KMS-11 (cell line): ENCODE results near the gene REEP1.

ENCODE experiments used
- H2AFZ ChIP-seq: fragments of 200-600 bp; sonication (generic); 2 replicates; pipeline ENCODE4 v1.6.1; 2016; ENCODE audit warnings: antibody characterized with exemption, mixed run types, low read depth
- H3K27ac ChIP-seq: fragments of 200-600 bp; sonication (generic); 2 replicates; pipeline ENCODE4 v1.6.1; 2016; ENCODE audit warnings: mild to moderate bottlenecking, mixed run types
- H3K27me3 ChIP-seq: fragments of 200-600 bp; sonication (generic); 2 replicates; pipeline ENCODE4 v1.6.1; 2017; ENCODE audit warnings: mild to moderate bottlenecking, low read depth, mixed run types, moderate library complexity; ENCODE audit not compliant: insufficient read depth
- H3K36me3 ChIP-seq: fragments of 200-600 bp; sonication (generic); 2 replicates; pipeline ENCODE4 v1.6.1; 2017; ENCODE audit warnings: mild to moderate bottlenecking, mixed run types; ENCODE audit not compliant: insufficient read depth
- H3K4me1 ChIP-seq: fragments of 200-600 bp; sonication (generic); 2 replicates; pipeline ENCODE4 v1.6.1; 2016; ENCODE audit warnings: mild to moderate bottlenecking, low read depth, mixed run types; ENCODE audit not compliant: poor library complexity, severe bottlenecking
- H3K4me2 ChIP-seq: fragments of 200-600 bp; sonication (generic); 2 replicates; pipeline ENCODE4 v1.7.0; 2016; ENCODE audit warnings: mild to moderate bottlenecking, mixed run types
- H3K4me3 ChIP-seq: fragments of 200-600 bp; sonication (generic); IDR thresholded peaks from 2 replicates; pipeline ENCODE4 v1.6.1; 2017; ENCODE audit warnings: low read depth, low read length, mixed read lengths; ENCODE audit not compliant: insufficient read depth
- H3K79me2 ChIP-seq: fragments of 200-600 bp; sonication (generic); 2 replicates; pipeline ENCODE4 v1.6.1; 2016; ENCODE audit warnings: low read depth, mixed run types; ENCODE audit not compliant: insufficient read depth
- H3K9ac ChIP-seq: fragments of 200-600 bp; sonication (generic); 2 replicates; pipeline ENCODE4 v1.6.1; 2016; ENCODE audit warnings: mild to moderate bottlenecking, mixed run types
- H4K20me1 ChIP-seq: fragments of 200-600 bp; sonication (generic); 2 replicates; pipeline ENCODE4 v1.6.1; 2016; ENCODE audit warnings: mild to moderate bottlenecking, mixed run types; ENCODE audit not compliant: insufficient read depth
- TF ChIP-seq, protein P1 (sequence below): fragments of 200-600 bp; sonication (generic); conservative IDR thresholded peaks from 2 replicates; pipeline ENCODE4 v1.6.1; 2017; ENCODE audit warnings: low read depth, mild to moderate bottlenecking, antibody characterized with exemption, low read length, moderate library complexity, mixed read lengths

REEP1 gene

DNA sequence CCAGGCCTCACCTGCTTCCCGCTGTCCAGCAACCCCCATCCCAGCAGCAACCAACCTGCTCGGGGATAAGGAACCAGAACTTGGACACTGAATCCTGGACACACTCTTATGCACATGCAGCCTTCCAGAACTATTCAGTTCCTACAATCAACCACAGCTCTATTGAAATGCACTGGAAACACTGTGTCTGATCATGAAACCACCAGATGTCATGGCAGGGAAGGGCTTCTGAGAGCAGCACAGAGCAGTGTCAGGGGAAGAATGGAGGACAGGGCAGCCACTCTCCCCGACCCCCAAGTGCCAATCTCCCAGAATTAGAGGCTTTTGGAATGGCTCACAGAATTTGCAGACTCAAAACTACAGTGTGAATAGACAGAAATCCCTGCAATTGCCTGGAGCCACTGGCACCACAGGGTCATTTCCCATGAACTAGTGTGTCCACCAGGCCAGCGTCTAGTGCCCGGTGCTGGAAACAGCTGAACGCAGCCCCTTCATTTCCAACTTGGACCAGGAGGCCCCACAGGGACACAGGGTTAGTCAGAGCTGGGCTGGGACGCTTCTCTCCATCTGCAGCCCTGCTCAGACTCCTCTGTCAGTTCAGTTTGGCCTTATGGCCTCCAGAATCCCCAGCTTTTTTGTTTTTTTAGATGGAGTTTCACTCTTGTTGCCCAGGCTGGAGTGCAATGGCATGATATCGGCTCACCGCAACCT lies 112.6 kb downstream of the REEP1 start:
- H4K20me1 ChIP-seq: no peaks in the 10 kb centered on the region
- H3K27me3 ChIP-seq: no peaks in the 10 kb centered on the region
- no peak overlapping the region for H3K4me3 ChIP-seq
- H2AFZ ChIP-seq: no peak overlapping the region
- no peaks in the 10 kb centered on the region for H3K4me1 ChIP-seq
- no peak overlapping the region for H3K4me2 ChIP-seq
- no peak overlapping the region for H3K27ac ChIP-seq
- TF ChIP-seq, protein P1, sequence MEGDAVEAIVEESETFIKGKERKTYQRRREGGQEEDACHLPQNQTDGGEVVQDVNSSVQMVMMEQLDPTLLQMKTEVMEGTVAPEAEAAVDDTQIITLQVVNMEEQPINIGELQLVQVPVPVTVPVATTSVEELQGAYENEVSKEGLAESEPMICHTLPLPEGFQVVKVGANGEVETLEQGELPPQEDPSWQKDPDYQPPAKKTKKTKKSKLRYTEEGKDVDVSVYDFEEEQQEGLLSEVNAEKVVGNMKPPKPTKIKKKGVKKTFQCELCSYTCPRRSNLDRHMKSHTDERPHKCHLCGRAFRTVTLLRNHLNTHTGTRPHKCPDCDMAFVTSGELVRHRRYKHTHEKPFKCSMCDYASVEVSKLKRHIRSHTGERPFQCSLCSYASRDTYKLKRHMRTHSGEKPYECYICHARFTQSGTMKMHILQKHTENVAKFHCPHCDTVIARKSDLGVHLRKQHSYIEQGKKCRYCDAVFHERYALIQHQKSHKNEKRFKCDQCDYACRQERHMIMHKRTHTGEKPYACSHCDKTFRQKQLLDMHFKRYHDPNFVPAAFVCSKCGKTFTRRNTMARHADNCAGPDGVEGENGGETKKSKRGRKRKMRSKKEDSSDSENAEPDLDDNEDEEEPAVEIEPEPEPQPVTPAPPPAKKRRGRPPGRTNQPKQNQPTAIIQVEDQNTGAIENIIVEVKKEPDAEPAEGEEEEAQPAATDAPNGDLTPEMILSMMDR: no peak
- H3K36me3 ChIP-seq: no peaks in the 10 kb centered on the region
- H3K9ac ChIP-seq: no peak overlapping the region
- H3K79me2 ChIP-seq: no peaks in the 10 kb centered on the region

DNA sequence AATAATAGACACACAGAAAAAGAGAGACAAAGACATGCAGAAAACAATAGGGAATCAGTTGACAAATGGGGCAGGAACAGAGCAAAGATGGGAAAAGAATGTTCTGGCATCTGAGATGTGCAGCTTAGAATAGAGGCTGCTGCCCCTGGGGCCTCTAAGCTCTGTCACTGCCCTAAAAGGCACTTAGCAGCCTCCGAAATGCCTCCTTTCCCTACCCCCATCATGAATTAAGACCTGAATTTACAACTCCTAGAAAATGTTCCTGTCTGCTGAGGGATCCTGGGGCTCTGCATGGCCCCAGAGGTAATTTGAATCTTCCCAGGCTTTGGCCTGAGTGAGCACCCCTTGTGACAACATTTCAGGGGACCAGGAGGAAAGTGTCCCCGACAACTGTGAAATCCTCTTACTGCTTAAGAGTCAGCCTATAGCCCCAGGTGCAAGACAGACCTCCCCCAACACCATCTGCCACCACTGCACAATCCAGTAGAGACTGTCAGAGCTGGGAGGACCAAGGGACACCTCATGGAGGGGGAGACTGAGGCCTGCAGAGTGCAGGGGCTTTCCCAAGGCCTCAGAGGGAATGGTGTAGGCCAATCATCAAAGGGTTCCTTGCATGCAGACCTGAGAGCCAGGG lies 113.4 kb downstream of the REEP1 start:
- Histone ChIP-seq H3K4me2 (no peak overlapping the region), H2AFZ (no peak overlapping the region), H3K36me3 (no peaks in the 10 kb centered on the region), H4K20me1 (no peaks in the 10 kb centered on the region), H3K9ac (no peak overlapping the region), H3K27ac (no peak overlapping the region), H3K4me1 (no peaks in the 10 kb centered on the region), H3K27me3 (no peaks in the 10 kb centered on the region), H3K4me3 (no peak overlapping the region), H3K79me2 (no peaks in the 10 kb centered on the region)
- TF ChIP-seq, protein P1: no peak

DNA sequence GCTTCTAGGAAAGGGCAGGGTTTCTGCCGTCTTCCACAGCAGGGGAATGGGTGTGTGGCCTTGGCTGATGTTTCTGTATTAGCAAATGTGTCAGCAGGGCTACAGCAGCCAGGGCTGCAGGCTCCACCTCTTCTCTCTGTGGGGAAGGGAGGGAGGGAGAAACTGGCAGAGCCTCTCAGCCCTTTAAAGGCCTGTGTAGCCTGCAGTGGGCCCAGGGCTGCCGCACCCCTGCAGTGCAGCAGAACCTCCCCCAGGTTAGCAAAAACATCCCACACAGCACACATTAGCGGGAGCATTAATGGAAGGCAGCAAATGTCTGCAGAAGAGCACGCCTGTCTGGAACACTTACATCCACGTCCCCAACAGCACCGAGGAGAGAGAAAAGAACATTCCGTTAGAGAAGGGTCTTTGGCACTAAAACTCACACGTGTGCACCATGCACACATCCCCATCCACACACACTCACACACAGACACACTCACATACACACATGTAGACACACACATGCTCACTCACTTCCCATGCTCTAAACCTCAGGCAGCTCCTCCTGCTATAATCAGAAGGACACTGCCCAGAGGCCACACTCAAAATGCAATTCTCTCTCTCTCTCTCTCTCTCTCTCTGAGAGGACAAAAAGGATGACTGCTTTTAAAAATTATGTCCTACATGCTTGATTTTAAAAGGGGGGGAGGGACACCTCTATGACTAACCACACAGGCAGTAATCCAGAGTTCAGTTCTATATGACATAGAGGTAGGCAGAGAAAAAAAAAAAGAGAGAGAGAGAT lies 114.1 kb downstream of the REEP1 start:
- H3K27ac ChIP-seq: no peak overlapping the region
- no peaks in the 10 kb centered on the region for H4K20me1 ChIP-seq
- TF ChIP-seq, protein P1: no peak
- H3K79me2 ChIP-seq: no peaks in the 10 kb centered on the region
- H3K4me3 ChIP-seq: no peak overlapping the region
- H3K27me3 ChIP-seq: no peaks in the 10 kb centered on the region
- H3K4me1 ChIP-seq: no peaks in the 10 kb centered on the region
- no peak overlapping the region for H2AFZ ChIP-seq
- H3K4me2 ChIP-seq: no peak overlapping the region
- H3K36me3 ChIP-seq: no peaks in the 10 kb centered on the region
- no peak overlapping the region for H3K9ac ChIP-seq

DNA sequence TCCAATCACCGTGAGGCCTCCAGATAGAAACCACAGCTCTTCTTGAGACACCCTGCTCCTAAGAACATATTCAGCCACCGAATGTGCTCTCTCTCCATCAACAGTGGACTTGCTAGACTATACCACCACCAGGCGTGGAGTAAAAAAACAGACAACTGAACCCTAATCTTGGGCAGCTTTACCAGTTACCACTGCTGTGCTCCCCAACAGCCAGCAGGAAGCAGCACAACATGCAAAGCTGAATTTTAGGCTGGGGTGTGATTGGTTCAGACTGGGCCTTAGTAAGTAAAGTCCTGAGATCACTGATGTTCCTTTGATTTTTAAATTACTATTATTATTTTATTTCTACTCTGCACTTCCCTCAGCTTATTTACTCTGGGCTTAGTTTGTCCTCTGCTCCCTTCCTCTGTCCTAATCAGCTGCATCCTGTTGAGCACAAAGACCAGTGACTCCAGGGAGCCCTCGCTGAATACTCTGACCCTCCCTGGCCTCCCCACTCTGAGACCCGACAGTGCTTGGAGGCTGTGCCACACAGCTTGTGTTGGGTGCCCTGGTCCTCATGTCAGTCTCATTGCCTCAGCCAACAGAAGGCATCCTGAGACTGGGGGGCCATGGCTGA lies 116.3 kb downstream of the REEP1 start:
- no peak overlapping the region for H2AFZ ChIP-seq

More for the DNA sequence above, 116.3 kb downstream of the REEP1 start:
- Histone ChIP-seq H3K27ac (no peak overlapping the region), H3K36me3 (no peaks in the 10 kb centered on the region), H3K79me2 (no peaks in the 10 kb centered on the region), H3K27me3 (no peaks in the 10 kb centered on the region), H3K4me3 (no peak overlapping the region), H3K4me2 (no peak overlapping the region), H4K20me1 (no peaks in the 10 kb centered on the region), H3K4me1 (no peaks in the 10 kb centered on the region), H3K9ac (no peak overlapping the region)
- TF ChIP-seq, protein P1: peak; percentile 95
